T-helper 1 cell treated with Interleukin-12 subunit alpha and Interleukin-12 subunit beta and Interleukin-4 antibody, amounts not matched to agents 30 ng/mL and 1 ng/mL, for 36 hours (primary cell): ENCODE measurements around the gene PTPN9. TPM values are rescaled to one million over a fixed set of nuclear protein-coding genes. Genes with fewer than 3 reads are reported as not detected.
"Not testable (repeated sequence)": the region's sequence is repeated elsewhere in the genome, so short reads cannot be mapped to it uniquely, and the experiment has no call there.

Experiments used
- intact Hi-C: fragments of 100-400 bp; cut with micrococcal nuclease; formaldehyde crosslinking; loops from one replicate; pipeline ENCODE4 v1.15.1; 2024
- total RNA-seq: library from RNA; stranded (reverse); gene quantifications from 2 replicates; pipeline ENCODE4 v1.2.3, GENCODE V29; 2022

PTPN9 gene
- 40.8 and 41.3 TPM in 2 replicates for total RNA-seq

DNA sequence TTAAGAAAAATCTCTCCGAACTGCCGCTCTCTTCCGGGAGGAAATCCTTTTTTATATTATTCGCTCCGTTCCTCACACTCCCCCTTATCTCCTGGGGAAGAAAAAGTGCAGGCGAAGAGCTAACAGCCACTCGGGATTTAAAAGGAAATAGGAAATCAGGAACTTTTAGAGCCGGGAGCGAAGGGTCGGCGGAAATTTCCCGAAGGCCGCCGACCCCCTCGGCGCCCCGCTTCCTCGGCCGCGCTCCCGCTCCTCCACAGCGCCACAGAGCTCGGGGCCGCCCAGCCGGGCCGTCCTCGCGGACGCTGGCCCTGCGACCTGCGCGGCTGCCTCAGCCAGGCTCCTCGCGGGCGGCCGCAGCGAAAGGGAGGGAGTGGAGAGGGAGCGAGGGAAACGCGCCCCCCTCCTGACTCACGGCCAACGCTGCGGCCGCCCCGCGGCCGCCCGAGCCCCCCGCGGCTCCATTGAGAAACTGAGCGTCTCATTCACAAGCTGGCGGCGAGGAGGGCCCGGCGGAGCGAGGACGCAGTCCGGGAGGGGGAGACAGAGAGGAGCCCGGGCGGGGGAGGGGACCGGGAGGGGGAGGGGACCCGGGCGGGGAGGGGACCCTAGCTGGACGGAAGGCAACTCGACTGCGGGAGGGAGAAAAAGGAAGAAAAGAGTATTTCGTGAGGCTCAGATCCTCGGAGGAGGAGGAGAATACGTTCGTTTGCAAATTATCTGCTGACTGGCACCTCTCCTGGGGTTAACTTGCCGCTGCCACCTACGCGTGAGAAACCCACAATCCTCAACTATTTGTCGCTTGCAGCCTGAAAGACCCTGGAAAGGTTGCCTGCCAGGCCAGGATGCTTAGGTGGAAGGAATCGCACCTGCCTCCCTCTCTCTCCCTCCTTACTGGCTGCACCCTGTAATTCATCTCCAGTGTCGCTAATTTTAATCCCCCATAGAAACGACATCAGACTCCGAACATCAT, at the start of gene PTPN9:
Gene PTPN9, minus strand, starts transcription at position 368 of the 973 bp plus-strand sequence. CDS start 539 bp downstream, outside the sequence.
- intact Hi-C loops: loop anchor here (1.0 to 10.0 kb wide), 10 partner anchors 18 to 792 kb away; partner anchors contain the start of genes IMP3, MAN2C1, SNUPN and UBE2Q2

DNA sequence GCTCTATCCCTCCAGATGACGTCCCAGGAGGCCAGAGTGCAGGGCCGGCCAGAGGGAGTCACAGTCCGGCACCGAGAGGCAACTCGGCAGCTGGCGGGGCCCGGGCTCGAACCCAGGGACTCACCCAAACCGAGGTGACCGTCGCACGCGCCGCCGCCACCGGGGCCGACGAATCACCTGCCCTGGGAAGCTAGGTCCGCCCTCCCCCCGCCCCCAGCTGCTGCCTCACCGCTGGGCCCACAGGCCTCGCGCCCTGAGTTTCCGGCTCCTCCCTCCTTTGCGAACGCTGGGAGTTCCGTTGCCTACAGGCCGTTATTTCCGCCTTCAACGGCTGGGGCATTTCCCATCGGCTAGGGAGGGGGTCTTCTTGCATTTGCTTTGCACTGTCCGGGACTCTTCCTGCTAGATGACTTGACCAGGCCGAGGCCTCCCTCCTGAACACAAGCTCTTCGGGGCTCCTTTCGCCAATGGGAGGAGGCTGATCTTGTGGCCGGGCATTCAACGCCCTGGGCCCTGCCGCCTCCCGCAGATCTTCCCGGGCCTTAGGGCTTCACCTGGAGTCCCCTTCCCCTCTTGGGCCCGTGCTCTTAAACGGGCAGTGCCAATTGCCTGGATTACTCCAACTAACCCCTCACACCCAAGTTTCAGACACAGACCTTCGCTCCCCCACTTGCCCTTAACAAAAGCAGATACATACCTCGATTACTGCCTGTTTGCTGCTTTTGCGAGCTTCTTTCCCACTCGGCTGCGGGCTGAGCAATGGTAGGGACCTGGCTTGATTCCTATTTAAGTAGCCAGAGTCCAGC, 46.6 kb upstream of the PTPN9 start, which contains the start of gene SNUPN:
Gene SNUPN, minus strand, starts transcription at position 184 of the 806 bp plus-strand sequence. CDS start 4,674 bp downstream, outside the sequence.
- intact Hi-C loops: loop anchor here (1.0 to 10.0 kb wide), 12 partner anchors 15 to 1013 kb away; partner anchors contain the start of genes C15orf39, CSK, IMP3 and MAN2C1

DNA sequence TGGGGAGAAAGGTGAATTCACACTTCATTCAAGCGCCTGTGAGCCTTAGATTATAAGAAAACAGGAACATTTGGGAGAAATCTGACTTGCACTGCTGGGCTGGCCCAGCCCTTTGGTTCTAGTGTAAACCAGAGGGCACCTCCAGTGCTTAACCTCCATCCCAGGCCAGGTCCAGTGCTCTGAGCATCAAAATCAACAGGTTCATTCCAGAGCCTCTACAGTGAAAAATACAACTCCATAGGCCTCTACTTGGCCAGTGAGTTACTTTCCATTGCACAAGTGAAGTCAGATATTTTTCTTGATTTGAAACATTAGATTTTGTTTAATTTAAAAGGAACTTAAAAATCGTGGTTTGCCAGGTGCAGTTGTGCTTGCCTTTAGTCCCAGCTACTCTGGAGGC, 43.4 kb upstream of the PTPN9 start:
- intact Hi-C loops: loop anchor here (10.0 kb wide), 2 partner anchors 418 to 838 kb away; partner anchors contain the start of genes C15orf39 and CSK

DNA sequence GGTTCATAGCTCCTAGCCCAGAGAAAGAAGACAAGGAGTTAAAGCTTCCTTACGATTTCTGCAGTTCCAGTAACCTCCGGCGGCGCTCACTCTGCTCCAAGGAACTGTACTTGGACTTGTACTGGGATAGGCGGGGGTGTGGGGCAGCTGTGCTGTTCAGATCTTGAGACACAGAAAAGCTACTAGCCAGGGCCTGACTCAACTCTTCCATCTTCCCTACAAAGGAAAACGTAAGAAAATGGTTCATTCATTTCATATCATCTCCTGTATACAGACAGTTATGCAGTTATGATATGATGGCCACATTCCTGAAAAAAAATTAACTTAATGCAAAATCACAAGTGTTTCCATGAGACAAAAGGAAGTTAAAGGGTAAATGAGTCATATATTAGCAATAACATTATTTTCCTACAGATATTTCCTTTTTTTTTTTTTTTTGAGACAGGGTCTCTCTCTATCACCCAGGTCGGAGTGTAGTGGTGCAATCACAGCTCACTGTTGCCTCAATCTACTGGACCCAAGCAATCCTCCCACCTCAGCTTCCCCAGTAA, 41.8 kb upstream of the PTPN9 start:
- intact Hi-C loops: loop anchor here (10.0 kb wide), 2 partner anchors 416 to 836 kb away; partner anchors contain the start of genes C15orf39 and CSK

DNA sequence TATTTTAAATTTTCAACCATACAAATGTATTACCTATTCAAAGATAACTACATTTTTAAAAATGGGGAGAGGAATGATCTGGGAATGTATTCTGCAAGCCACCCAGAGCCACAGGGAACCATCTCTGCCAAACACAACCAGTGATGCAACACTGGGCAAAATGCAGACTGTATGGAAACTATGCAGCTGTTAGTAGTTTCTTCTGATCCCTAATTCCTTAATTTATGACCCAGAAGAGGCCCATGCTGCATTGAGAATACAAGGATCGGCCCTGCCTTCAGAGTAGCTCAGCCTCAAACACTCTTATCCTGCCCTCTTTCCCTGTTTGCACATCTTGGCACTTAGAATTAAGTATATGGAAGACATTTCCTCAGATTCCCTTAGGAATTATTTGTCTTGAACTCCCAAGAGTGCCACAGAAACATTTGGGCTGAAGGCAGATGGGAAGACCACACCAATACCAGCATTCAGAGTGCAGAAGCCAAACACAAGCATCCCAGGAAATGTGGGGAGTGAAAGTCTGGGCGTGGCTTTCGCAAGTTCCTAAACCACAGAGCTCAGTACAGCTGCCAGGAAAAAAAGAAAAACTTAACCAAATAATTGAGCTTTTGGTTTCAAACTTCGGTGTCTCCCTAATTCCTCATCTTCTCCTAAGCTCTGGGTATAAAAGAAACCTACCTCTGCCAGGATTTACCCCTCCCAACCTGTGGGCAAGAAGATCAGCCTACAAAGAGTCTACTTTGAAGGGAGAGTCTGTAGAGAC, 41.1 kb upstream of the PTPN9 start:
- intact Hi-C loops: loop anchor here (10.0 kb wide), 2 partner anchors 415 to 835 kb away; partner anchors contain the start of genes C15orf39 and CSK

DNA sequence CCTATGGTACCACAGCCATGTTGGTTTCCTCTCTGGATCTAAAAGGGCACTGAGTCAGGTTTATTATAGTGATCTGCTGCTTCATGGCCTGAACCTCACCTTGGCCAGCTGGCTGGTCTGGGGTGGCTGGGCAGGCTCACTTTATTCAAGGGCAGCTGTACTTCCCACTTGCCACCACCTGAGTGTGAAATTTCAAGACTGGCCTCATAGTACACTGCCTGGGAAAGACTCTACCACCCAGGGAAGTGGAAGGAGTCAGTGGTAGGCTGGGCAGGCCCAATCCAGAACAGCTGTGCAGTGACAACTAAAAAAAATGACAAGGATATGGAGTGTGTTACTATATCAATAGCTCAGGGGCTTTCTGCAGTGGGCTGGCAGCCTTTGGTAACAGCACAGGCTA, 37.7 kb upstream of the PTPN9 start:
- intact Hi-C loops: no loop called here

DNA sequence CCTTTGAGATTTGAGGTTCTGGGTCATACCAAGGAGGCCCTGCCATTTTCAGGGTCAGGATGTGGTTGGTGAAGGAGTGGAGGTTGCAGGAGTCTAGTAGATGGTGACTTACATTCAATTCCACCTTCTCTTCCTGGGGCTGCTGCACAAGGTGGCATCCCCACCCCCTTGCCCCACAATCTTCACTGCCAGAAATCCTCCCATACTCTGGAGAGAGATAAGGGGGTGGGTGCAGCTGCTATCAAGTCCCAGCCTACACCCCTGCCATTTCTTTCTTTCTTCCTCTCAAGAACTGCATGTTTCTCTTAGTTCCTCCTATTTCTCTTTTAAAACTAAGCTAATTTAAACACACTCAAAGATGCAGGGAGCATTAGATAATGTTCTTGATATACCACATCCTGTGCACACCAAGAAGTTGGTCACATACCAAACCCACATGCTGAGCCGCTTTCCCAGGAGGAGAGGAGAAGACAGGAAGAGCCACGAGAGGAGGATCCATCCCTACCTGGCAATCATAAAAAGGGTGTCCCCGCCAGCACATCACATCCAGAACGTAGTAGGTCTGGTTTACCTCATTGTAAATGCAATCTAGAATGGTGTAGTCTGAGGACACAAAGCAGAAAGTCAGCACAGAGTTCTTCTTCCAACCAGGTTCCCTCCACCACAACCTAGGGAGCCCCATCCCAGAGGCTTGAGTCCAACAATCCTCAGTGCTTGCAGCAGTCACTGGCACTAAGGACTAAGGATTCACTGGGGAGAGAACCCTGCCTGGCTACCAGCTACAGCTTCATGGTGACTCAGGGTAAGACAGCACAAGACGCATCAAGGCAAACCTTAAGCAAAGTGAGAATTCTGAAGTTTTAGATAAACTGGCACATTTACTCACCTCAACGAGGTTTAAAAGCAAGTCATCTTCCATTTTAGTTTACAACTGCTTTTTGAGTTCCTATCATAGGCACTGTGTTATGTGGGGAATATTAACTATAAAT, 27.9 kb upstream of the PTPN9 start:
- intact Hi-C loops: loop anchor here (1.0 to 2.0 kb wide), 4 partner anchors 10 to 34 kb away; partner anchors contain the start of genes IMP3, PTPN9 and SNUPN

DNA sequence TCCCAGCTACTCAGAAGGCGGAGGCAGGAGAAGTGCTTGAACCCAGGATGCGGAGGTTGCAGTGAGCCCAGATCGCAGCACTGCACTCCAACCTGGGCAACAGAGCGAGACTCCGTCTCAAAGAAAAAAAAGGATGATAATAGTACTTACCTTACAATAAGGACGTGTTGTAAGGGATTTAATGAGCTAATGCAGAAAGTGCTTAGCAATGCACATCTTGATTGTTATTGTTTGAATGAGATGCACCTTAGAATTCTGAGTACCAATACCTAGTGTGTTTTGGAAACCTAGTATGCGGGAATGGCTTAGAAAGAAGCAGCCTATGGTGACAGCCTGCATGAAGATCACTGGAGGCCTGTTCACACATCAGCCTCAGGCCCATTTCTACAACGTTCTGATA, 26.9 kb upstream of the PTPN9 start:
- intact Hi-C loops: loop anchor here (2.0 kb wide), 2 partner anchors 27 to 35 kb away; partner anchors contain the start of genes IMP3 and PTPN9

DNA sequence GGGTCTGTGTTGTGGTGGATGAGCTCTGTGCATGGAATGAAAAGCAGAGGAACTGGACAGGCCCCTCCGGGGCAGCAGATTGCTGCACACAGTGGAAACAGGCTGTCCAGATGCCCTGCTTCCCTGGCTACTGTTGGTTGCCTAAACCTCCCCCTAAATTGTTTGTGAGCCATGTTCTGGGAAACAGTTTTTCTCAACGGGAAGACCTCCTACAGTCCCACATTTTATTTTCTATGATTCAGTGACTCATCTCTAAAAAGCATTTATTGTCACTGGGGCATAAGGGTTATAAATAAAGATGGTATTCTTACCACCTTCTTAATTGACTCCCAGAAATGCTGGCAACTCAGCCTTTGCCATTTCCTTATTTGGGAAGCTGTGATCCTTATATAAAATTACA, 20.3 kb upstream of the PTPN9 start:
- intact Hi-C loops: no loop called here

DNA sequence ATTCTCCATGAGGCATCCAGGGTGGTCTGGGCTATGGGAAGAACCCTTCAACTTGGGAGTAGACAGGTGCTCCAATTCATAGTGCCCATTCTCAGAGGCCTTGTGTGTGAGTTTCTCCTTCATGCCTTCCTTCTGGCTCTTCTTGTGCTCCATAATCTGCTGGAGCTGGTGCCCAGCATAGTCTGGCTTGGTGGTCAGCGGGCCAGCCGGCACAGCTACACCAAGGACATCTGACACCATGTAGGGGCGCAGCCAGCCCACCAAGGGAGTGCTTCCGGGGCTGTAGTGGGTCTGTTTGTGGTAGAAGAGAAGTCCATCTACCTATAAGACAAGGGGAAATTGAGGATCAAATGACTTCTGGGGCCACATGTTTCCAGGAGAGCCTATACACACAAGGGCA, 19.2 kb upstream of the PTPN9 start:
- intact Hi-C loops: no loop called here

DNA sequence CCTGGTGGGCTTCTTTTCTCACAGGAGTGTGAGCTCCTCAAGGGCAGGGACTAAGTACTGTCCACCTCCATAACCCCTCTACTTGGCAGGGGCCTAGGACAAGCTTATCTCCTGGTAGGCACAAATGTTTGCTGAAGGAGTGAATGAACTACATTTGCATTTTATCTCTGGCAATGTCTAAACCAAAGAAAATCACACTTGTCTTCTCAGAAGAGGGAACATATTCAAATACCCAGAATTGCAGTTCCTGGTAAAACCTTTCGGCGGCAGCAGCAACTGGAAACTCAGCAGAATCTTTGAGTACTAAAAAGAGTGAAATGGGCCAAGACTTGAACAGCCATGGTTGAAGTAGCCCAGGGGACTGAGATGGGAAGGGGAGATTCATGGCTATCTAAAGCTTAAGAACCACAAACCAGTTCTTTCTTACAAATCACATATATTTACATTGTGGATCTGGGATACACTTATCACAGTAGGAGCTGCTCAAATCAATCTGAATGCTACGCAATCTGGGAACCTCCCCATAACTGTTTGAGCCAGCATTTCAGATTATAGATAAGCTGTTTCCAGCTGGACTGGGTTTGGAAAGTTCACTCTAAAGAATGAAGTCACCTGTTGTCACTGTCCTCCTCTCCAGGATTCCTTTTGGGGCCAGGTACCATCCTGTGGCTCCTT, 18.7 kb upstream of the PTPN9 start:
- intact Hi-C loops: loop anchor here (1.0 kb wide), 5 partner anchors 9 to 85 kb away; partner anchors contain the start of genes IMP3, PTPN9 and SNUPN

DNA sequence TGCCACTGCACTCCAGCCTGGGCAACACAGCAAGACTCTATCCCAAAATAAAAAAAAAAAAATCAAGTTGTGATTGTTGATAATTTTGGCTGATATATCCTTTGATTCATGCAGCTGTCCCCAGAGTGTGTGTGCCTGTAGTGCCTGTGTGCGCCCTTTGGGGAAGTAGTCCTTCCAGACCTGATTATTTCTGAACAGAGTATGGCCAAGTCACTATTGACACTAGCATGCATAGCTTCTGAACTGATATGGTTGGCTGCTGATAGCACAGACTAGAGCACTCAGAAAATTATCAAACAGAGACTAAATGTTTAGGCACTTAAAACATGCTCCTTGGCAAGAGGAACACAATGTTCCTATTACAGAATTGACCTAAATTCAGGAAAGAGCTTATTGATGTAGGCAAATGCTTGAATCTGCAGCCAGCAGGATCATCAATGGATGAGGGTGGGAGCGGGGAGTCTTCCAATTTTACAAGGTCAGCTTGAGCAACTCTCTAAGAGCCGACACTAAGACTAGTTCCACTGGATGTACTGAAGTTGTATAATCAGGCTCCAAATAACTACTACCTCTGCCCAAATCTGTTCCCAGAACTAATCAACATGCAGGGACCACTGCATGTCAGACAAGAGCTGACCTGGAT, 17.7 kb upstream of the PTPN9 start:
- intact Hi-C loops: loop anchor here (1.0 kb wide), 5 partner anchors 10 to 86 kb away; partner anchors contain the start of genes IMP3, PTPN9 and SNUPN

DNA sequence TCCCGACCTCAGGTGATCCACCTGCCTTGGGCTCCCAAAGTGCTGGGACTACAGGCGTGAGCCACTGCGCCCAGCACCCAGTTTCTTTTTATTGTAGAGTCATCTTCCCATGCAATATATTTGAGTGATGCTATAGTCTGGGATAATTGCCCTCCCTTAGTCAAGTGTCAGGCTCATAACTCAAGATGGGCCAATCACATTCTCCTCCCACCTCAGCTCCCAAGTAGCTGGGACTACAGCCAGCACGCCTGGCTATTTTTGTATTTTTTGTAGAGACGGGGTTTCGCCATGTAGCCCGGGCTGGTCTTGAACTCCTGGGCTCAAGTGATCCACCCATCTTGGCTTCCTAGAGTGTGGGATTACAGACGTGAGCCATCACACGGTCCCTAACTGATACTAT, 15.2 kb upstream of the PTPN9 start:
- intact Hi-C loops: no loop called here

DNA sequence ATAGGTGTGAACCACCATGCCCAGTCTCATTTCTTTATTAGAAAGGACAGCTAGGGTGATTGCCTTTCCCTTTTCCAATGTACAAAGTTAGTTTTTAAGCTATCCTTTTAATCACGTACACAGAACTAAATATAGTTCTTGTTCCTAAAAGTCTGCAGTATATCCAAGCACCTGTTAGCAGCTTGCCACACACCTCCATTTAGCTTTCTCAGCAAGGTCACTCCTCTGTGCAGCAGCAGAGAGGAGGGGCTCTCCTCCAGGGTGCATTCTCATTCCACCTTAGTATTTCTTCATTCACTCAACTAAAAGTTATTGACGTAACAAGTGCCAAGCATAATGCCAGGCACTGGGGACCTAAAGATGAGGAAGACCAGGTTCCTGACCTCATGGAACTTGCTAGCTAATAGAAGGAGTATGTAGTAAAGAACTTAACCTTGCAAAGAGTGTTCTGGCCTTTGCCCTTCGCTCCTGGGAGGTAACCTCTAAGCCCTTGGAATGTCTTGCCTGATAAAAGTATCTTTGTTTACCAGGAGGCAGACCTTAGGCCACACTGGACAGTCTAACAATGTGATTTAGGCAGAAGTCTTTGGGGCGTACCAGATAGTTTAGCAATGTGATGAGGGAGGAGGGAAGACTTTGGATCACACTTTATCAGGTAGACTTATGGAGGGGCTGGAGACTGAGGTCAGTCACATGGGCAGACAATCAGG, 12.7 kb upstream of the PTPN9 start:
- intact Hi-C loops: no loop called here

DNA sequence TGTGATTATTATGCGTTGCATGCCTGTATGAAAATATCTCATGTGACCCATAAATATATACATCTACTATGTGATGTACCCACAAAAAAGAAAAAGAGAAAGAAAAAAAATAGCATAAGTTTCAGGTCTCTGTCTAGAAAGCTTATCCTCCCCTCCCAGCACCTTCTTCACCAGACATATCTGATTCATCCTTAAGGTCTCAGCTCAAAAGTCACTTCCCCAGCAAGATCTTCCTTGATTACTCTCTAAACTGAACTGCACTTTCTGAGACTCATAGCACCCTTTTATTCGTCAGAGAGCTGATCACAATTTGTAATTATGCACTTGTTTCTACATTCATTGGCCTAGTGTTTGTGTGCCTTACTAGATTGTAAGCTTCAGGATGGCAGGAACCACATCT, 11.1 kb upstream of the PTPN9 start:
- intact Hi-C loops: no loop called here

DNA sequence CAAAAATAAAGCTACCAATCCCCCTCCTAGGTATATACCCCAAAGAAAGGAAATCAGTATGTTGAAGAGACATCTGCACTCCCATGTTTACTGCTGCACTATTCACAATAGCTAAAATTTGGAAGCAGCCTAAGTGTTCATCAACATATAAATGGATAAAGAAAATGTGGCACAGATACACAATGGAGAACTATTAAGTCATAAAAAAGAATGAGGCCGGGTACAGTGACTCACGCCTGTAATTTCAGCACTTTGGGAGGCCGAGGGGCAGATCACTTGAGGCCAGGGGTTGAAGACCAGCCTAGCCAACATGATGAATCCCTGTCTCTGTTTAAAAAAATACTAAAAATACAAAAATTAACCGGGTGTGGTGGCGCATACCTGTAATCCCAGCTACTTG, 10.0 kb upstream of the PTPN9 start:
- intact Hi-C loops: no loop called here

DNA sequence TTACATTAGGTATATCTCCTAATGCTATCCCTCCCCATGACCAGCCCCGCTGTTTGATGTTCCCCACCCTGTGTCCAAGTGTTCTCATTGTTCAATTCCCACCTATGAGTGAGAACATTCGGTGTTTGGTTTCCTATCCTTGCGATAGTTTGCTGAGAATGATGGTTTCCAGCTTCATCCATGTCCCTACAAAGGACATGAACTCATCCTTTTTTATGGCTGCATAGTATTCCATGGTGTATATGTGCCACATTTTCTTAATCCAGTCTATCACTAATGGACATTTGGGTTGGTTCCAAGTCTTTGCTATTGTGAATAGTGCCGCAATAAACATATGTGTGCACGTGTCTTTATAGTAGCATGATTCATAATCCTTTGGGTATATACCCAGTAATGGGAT, 7.3 kb upstream of the PTPN9 start:
- intact Hi-C loops: not testable (repeated sequence)
